Renal cortical epithelial cell (primary cell): Measurements from ENCODE around the gene VASH2. TPM values are rescaled to one million over a fixed set of nuclear protein-coding genes. Genes with fewer than 3 reads are reported as not detected.
"Not testable (repeated sequence)": the region's sequence is repeated elsewhere in the genome, so short reads cannot be mapped to it uniquely, and the experiment has no call there.

Source experiments
- DNase-seq: peaks from one replicate; pipeline ENCODE4 v3.0.0-alpha.2; 2011; ENCODE audit warnings: low read depth
- total RNA-seq: library from RNA; depleted of rRNA; stranded (reverse); fragments of >200 nt; gene quantifications from 2 replicates; pipeline ENCODE4 v1.2.3, GENCODE V29; 2014

The VASH2 gene
- total RNA-seq, 1 donor from 2014 or later, result 0.35 TPM

DNA sequence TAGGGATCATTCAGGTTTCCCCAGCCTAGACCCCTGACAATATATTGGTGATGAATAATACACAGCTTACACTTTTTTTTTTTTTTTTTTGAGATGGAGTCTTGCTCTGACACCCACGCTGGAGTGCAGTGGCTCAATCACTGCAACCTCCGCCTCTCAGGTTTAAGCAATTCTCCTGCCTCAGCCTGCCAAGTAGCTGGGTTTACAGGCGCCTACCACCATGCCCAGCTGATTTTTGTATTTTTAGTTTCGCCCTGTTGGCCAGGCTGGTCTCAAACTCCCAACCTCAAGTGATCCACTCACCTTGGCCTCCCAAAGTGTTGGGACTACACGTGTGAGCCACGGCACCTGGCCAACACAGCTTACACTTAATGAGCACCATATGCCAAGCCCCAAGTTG is 7.2 kb downstream of the VASH2 start:
- no peak for DNase-seq

DNA sequence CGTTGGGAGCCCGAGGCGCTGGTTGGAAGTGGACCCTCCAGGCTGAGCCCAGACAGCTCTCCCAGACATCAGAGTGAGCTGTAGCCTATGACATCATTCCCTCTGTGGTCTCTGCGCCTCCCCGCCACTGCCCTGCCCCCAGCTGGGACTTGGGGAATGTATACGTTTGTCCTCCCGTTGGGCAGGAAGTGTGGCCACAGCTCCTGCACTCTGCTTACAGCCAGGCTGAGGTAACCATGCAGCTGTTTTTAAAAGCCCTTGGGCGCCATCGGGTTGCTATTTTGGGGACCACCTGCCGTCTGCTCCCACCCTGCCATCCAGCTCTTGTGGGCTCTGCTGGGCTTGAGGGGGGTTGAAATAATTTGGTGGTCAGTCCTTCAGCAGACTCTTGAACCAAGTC is 7.8 kb downstream of the VASH2 start:
- no peak for DNase-seq

DNA sequence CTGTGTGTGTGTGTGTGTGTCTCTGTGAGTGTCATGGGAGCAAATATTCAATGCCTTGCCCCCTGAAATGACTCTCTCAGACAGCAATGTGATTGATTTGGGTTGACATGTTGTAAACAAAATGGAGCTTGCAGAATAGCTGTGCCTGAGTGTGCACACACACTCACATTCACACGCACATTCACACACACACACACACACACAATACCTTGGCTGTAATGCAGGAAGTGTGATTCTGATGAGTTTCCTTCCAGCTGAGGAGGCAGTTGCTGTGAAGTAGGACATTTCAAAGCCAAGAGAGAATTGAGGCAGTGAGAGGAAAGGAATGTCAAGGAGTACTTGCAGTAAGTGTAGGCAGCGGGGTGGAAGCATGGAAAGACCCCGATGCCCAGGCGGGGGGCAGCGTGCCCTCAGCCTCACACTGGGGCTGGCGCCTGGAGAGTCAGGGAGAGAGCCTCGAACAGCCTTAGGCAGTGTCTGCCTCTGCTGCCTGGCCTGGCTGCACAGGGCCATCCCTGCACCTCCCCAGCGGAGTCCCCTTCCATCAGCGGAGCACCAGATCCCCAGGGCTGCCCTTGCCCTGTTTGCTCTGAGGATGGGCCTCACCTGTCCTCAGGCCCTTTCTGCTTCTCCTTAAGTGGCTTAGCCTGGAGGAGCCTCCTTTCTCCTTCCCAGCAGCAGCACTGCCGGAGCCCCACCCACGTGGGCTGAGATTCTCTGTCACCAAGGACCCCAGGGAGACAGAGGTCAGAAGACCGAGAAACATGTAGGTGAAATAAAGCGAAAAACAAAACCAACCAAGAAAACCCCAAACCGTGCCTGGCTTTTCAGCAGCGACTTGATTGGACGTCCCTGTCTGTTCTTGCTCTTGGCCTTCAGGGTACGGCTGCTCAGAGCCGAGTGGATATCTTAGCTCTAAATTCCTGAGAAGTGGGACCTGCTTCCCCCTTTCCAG is 9.2 kb downstream of the VASH2 start:
- no peak for DNase-seq

DNA sequence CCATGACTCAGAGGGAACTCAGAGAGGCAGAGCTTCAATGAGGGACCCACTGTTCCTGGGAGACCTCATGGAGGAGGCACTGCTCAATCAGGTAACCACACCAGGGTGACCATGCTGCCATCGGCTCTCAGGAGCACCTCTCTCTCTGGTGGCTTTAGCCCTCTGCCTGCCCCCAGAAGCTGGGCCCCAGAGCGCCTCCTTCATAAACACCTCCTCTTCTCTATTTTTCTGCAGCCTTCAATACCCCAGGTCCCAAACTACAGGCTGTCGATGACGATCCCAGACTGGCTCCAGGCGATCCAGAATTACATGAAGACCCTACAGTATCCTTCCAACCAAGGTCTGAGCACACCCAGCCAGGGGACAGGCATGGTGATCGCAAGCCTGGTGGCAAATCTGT is 10.6 kb downstream of the VASH2 start:
- no peak for DNase-seq

DNA sequence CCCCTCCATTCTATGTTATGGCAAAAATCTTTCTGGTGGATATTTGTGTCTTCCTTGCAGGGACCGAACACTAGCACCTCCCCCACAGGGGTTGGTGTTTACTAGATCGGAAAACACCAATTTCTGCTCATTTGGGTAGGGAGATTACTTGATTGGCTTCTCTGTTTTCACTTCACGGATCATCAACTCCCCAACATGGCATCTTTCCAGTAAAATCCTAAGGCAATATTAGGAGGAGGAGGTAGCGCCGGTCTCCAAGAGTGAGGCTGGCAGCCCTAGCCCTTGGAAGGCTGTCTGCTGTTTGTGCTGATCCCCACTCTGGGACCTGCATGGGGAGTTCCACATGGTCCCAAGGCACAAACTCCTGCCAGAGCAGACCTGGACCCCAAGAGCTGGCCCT is 12.2 kb downstream of the VASH2 start:
- peak; percentile 50 for DNase-seq

DNA sequence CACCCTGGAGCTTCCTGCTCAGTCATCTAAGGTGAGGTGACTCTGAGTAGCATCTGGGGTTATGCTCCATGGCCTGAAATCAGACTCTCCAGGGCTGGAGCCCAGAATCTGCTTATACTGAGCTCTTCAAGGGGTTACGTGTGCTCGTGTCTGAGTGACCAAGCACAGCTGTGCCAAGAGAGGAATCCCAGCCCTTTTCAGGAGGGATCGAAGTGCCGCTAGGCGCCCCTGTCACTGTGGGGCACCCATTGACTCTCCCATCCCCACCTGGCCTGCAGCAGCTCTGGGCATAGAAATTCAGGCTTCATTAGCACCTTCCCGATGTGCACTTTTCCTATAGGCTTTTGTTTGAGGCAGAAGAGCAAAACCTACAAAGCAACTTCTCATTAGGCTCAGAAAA is 13.8 kb downstream of the VASH2 start:
- no peak for DNase-seq

DNA sequence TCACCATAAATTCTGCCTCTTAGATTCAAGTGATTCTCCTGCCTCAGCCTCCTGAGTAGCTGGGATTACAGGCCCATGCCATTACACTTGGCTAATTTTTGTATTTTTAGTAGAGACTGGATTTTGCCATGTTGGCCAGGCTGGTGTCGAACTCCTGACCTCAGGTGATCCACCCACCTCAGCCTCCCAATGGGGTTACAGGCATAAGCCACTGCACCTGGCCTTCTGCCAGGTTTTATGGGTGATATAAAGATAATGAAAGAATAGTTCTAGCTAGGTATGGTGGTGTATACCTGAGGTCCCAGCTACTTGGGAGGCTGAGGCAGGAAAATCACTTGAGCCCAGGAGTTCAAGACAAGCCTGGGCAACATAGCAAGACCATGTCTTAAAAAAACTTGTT is 14.7 kb downstream of the VASH2 start:
- not testable (repeated sequence) for DNase-seq

DNA sequence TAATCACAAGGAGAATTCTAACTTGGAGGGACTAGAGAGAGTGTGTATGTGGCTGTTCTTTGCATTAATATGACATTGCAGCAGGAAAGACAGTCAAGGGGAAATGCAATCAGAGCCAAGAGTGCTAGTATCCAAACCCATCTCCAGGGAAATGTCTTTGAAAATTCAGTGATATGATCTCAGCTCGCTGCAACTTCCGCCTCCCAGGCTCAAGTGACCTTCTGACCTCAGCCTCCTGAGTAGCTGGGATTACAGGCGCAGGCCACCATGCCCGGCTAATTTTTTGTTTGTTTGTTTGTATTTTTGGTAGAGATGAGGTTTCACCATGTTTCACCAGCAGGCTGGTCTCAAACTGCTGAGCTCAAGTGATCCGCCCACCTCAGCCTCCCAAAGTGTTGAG is 16.3 kb downstream of the VASH2 start:
- no peak for DNase-seq

DNA sequence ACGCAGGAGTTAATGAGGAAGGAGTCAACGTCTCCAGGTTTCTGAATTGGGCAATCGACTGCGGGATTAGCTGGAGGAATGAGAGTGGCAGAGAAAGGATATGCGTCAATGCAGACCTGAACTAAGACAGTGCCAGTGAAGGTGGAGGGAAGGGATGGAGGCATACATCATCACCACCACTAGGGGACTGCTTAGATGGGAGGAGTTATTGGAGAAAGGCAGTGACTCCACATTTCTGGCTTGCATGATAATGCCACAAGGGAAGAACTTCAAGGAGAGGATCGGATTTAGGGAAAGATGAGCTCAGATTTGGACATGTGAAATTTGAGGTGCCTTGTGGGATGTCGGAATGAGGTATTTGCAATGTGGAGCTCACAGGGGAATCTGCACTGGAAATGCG is 17.5 kb downstream of the VASH2 start:
- peak; percentile 26 for DNase-seq

DNA sequence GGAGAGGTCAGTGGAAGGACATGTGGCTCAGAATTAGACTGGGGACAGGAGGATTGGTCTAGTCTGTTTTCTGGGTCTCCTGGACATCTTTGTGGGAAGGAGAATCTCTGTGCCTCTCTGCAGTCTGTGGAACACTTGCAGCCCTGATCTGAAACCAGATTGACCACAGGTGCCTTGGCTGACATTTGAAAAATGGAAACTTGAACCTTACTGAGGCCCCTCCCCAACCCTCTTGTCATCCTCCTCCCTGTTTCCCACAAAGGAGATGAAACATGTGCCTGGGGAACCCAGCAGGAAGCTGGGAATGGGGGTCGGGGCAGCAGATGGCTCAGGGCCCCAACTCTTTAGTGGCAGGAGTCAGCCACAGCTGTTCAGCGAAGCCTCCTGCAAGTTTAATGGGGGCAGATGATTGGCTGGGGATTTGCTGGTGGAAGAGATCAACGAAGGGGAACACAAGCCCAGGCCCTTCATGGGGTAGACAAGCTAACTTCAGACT is 18.1 kb downstream of the VASH2 start:
- DNase-seq, result no peak

DNA sequence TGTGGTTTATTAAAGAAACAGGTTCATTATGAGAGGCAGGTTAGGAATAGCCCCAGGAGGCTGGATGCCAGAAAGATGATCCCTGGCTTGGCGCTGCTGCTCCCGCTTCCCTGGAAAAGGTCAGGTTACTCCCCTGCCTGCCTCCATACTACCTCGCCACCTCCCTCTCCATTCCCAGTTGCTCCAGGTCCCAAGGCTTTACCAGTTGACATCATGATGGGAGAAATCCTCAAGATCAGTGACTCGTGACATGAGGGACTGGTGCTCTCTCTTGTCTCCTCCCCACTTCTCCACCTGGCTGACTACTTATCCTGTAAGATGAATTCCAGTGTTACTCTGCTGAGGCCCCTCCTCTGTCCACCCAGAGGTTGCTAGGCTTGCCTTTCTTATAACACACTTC is 19.7 kb downstream of the VASH2 start:
- DNase-seq, result peak; percentile 14

DNA sequence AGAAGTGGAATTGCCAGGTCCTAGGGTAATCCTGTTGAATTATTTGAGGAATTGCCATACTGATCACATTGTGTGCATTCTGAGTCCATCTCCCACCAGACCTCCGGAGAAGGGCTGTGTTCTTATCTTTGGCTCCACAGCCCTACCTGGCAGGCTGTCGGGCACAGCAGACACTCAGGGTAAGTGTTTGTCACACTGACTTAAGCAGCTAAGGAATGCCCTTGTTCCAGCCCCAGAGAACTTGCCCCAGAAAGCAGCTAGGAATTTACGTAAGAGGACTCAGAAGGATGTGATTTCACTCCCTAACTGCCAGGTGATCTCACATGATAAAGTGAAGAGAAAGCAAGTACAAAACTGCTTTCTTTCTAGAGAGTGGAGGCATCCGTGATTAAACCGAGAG is 21.0 kb downstream of the VASH2 start:
- no peak for DNase-seq

DNA sequence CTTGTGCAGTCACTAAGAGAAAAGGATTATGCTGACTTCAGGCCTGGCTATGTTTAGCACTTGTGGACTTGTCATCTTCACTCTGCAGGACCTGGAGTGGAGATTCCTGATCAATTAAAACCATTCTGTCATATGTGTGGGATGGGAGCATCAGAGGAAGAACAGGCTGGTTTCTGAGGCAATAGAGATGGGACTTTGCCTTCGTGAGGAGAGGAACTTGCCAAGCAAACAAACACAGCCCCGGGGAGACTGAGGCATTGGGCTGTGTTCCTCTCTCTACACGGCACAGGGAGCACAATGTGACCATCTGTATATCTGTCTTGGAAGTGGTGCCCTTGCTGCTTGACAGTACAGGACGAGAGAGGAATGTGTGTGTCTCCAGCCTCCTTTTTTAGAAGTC is 23.1 kb downstream of the VASH2 start:
- no peak for DNase-seq

DNA sequence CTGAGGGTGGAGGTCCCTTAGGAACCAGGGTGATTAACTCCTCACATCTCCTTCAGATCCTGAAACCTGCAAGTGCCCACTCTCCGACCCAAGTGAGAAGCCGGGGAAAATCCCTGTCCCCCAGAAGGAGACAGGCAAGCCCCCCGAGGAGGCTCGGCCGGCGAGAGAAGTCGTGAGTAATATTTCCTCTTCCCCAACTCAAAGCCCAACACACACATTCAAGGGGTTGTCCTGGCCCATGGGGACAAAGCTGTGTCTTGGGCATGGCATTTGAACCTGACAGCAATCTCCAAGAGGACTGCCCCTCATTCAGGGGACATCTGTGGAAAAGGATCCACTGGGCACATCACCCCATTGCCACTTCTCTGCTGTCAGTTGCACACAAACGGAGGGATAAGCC is 23.6 kb downstream of the VASH2 start:
- no peak for DNase-seq

DNA sequence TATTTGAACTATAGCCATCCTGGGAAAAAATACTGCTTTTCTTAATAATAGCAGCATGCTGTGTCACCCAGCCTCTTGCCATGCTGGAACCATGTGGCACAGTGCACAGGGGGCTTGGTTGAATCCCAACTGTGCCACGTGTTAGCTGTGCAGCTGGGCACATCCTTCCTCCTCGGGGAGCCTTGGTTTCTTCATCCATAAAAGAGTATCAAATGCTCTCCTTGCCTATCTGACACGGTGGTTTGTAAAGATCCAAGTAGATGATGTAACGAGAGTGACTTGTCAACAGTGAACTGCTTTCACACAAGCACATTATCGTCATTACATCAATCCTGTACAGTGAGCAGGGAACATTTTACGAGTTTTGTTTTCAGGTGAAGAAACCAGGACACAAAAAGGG is 24.4 kb downstream of the VASH2 start:
- no peak for DNase-seq

DNA sequence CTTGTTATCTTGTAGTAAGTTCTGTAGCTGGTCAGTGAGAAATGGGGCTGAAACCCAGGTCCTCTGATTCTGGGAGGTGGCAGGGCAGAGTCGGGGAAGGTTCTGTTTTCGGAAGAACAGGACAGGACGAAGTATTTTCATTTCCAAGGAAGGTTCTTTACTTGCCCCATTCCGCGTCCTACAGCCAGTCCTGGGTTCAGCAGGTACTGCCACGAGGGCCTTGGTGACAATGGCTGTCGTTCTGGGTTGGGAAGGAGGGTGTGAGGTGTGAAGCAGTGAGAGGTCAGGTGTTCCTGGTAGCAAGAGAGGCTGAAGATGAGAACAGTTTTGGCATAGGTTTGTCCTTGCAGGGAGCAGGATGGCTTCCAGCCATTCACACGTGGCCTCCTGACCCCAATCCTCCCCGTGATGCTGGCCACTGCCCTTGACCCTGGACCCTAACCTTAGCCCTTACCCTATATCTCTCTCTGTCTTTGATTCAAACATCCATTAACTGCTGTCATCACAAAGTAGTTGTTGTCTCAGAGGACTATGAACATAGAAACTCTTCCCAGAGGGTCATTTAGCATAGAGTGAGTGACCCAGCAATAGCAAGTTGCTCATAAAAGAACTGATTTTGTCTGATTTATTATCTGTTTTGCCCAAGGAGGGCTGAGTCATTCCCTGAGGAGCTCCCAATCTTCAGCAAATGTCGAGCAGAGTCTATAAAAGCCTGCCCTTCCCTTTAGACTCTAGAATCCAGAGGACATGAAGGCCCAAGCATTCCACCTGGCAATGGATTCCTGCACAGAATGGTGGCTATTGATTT is 25.0 kb downstream of the VASH2 start:
- DNase-seq, result no peak

DNA sequence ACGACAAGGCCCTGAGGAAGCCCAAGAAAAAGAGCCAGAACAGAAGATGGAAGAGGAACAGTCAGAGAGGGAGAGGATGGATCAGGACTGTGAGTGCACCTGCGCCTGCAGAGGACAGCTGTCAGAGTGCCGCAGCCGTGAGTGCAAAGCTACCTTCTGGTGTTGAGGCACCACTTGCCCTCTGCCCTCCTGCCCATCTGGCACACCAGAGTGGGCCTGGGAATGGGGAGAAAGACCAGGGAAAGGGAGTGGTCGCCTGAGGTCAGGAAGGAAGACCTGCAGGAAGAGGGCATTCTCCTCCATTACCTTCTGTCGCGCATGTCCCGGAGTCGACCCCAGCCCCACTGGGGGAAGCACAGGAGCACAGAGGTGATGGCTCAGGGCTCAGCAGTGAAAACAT is 26.2 kb downstream of the VASH2 start:
- no peak for DNase-seq

DNA sequence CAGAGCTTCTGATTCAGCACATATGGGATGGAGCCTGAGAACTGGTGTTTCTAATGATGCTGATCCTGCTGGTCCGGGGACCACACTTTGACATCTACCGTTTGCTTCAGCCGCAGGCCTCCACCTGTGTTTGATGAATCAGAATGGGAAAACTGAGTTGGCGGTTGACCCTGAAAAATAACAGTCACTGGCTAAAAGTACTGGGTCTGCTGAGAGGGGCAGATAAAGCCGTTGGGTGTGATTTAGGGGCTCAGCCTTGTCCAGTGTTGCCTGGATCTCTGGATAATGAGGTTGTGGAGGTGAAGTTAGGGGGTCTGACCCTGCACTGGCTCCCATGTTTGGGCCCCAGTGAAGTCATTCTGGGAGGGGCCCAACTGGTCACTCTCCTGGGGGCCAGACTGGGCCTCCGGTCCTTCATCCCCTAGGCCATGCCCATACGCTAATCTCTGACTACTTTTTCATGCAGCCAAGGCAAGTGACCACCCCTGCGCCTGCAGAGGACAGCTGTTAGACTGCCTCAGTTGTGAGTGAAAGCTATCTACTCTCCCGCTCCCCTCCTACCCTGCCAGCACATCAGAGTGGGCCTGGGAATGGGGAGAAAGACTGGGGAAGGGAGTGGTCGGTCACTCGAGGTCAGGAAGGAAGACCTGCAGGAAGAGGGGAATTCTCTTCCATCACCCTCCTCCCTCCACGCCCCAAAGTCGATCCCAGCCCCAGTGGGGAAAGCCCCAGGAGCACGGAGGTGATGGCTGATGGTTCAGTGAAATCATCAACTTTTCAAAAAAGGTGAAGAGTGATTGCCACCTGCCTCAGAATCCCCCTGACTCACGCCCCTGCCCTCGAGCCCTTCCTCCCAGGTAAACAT is 27.7 kb downstream of the VASH2 start:
- no peak for DNase-seq

DNA sequence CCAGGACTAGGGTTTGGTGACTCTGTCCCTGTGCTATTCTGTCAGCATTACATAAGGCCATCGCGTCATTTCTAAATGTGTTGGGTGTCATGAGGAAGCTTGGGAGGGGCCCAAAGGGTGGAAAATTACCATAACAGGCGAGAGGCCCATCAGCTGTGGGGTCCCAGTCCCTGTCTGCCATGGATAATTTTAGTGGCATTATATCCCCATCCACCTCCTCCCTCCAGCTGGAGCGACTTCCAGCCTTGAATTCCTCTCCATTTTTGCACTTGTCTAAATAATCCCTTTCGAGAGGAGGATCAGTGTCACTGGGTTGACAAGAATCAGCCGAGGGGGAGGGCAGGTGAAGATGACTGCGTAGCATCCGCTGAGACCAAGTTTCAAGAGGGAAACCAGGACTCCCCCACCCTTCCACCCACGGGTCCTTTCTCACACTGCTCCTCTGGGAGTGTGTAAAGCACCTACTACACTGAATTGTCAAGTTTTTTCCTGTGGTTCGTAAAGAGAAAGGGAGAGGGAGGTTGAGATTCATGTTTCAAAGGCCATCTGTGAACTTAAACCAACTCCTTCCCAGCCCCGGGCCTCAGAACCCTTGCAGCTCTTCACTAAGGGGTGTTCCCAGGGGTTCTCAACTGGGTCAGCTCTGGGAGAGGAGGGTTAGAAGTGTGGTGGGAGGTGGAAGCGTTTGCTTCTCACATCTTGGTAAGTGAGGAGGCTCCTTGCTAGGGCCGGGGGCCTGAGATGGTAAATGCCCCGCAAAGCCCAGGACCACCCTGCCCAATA is 29.2 kb downstream of the VASH2 start:
- DNase-seq, result no peak

DNA sequence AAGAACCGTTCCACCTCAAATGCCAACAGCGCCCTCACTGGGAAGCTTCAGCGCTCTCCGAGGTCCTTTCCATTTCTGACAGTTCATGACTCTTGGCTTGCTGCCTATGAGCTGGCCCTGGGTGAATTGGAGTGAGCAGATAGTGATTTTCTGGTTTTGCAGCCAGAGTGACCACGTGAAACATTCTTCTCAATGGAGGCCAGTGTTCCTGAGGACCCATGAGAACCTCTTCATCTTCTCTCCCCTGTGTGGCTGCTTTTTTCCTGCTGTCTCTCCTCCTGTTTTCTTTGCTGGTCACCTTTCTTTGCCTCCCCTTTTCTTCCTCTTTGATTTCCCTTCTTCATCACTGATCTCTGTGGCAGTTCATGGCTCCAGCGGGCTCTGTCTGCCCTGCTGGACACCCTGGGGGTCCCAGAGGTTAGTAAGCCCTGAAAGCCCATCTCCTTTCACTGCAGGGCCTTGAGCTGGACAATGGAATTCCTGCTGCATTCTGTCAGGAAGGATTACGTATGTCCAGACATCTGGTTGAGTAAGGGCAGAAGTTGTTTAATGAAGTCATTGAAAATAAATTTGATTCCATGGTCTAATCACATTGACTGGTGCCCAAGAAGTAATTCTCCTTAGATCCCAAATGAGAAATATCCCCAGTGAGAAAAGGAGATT is 29.9 kb downstream of the VASH2 start:
- no peak for DNase-seq
